ENCODE measurements around the gene IFT43.

The IFT43 gene

GRCh38 chr14:76078501-76078900 is 92.9 kb downstream of the IFT43 start:
- TF ChIP-seq CTCF (IDR thresholded peaks at IDR 0.05; ENCODE audit: low read length) (no peak), EZH2 (optimal IDR thresholded peaks at IDR 0.05; ENCODE audit: low read depth, low read length) (no peak), EZH2phosphoT487 (IDR thresholded peaks at IDR 0.05; ENCODE audit: low read length) (no peak)
- no peak overlapping the region for H3K4me3 ChIP-seq (ENCODE audit: low read length)
- H4K20me1 ChIP-seq (ENCODE audit: insufficient read depth, low read length), result no peaks in the 10 kb centered on the region
- H3K4me1 ChIP-seq (ENCODE audit: low read length), result no peaks in the 10 kb centered on the region
- no peaks in the 10 kb centered on the region for H3K27me3 ChIP-seq (replicated peaks; ENCODE audit: insufficient read depth, low read length)
- no peaks in the 10 kb centered on the region for H3K79me2 ChIP-seq (ENCODE audit: low read length)
- no peak overlapping the region for H2AFZ ChIP-seq (ENCODE audit: low read length)
- H3K9me3 ChIP-seq (replicated peaks; ENCODE audit: insufficient read depth, low read length), result no peaks in the 10 kb centered on the region
- no peaks in the 10 kb centered on the region for H3F3A ChIP-seq (ENCODE audit: insufficient read depth, low read length)
- H3K9me2 ChIP-seq (replicated peaks; ENCODE audit: insufficient read depth, low read length), result no peaks in the 10 kb centered on the region
- no peak overlapping the region for H3K27ac ChIP-seq (ENCODE audit: low read length)
- DNase-seq, result no peak
- H3K9ac ChIP-seq (ENCODE audit: low read length), result no peak overlapping the region
- no peaks in the 10 kb centered on the region for H3K36me3 ChIP-seq (replicated peaks; ENCODE audit: insufficient read depth, low read length)
- no peak overlapping the region for H3K4me2 ChIP-seq (ENCODE audit: low read depth, low read length)

GRCh38 chr14:76080025-76080424 is 94.5 kb downstream of the IFT43 start:
- Histone ChIP-seq H3K4me1 (ENCODE audit: low read length) (no peaks in the 10 kb centered on the region), H3K36me3 (replicated peaks; ENCODE audit: insufficient read depth, low read length) (no peaks in the 10 kb centered on the region), H3F3A (ENCODE audit: insufficient read depth, low read length) (no peaks in the 10 kb centered on the region), H3K79me2 (ENCODE audit: low read length) (no peaks in the 10 kb centered on the region), H3K27me3 (replicated peaks; ENCODE audit: insufficient read depth, low read length) (no peaks in the 10 kb centered on the region), H2AFZ (ENCODE audit: low read length) (no peak overlapping the region), H3K9me2 (replicated peaks; ENCODE audit: insufficient read depth, low read length) (no peaks in the 10 kb centered on the region), H4K20me1 (ENCODE audit: insufficient read depth, low read length) (no peaks in the 10 kb centered on the region), H3K4me2 (ENCODE audit: low read depth, low read length) (no peak overlapping the region), H3K9me3 (replicated peaks; ENCODE audit: insufficient read depth, low read length) (no peaks in the 10 kb centered on the region), H3K4me3 (ENCODE audit: low read length) (no peak overlapping the region), H3K27ac (ENCODE audit: low read length) (no peak overlapping the region), H3K9ac (ENCODE audit: low read length) (no peak overlapping the region)
- TF ChIP-seq EZH2 (optimal IDR thresholded peaks at IDR 0.05; ENCODE audit: low read depth, low read length) (no peak), CTCF (IDR thresholded peaks at IDR 0.05; ENCODE audit: low read length) (no peak), EZH2phosphoT487 (IDR thresholded peaks at IDR 0.05; ENCODE audit: low read length) (no peak)
- no peak for DNase-seq

GRCh38 chr14:76080471-76080870 is 94.9 kb downstream of the IFT43 start:
- no peak for TF ChIP-seq EZH2phosphoT487 (IDR thresholded peaks at IDR 0.05; ENCODE audit: low read length)
- no peak for TF ChIP-seq EZH2 (optimal IDR thresholded peaks at IDR 0.05; ENCODE audit: low read depth, low read length)
- TF ChIP-seq CTCF (IDR thresholded peaks at IDR 0.05; ENCODE audit: low read length), result no peak

More at GRCh38 chr14:76080471-76080870, 94.9 kb downstream of the IFT43 start:
- Histone ChIP-seq H3K4me1 (ENCODE audit: low read length) (no peaks in the 10 kb centered on the region), H3K9ac (ENCODE audit: low read length) (no peak overlapping the region), H3K79me2 (ENCODE audit: low read length) (no peaks in the 10 kb centered on the region), H3K36me3 (replicated peaks; ENCODE audit: insufficient read depth, low read length) (no peaks in the 10 kb centered on the region), H2AFZ (ENCODE audit: low read length) (no peak overlapping the region), H3K27ac (ENCODE audit: low read length) (no peak overlapping the region), H3K27me3 (replicated peaks; ENCODE audit: insufficient read depth, low read length) (no peaks in the 10 kb centered on the region), H3K9me3 (replicated peaks; ENCODE audit: insufficient read depth, low read length) (no peaks in the 10 kb centered on the region), H3F3A (ENCODE audit: insufficient read depth, low read length) (no peaks in the 10 kb centered on the region), H3K9me2 (replicated peaks; ENCODE audit: insufficient read depth, low read length) (no peaks in the 10 kb centered on the region), H3K4me2 (ENCODE audit: low read depth, low read length) (no peak overlapping the region), H4K20me1 (ENCODE audit: insufficient read depth, low read length) (no peaks in the 10 kb centered on the region), H3K4me3 (ENCODE audit: low read length) (no peak overlapping the region)
- no peak for DNase-seq

Data from MM.1S (cell line).